Spleen (tissue), 7 donors: ENCODE data around the gene VSTM1.
"Not testable (repeated sequence)": the region's sequence is repeated elsewhere in the genome, so short reads cannot be mapped to it uniquely, and the experiment has no call there.

Source experiments
- CTCF ChIP-seq, 11 experiments: fragments of 200-600 bp in 7 of 11; fragments of 450-650 bp in 4 of 11; sonication (generic) in 4 of 11; IDR thresholded peaks in 8 of 11; conservative IDR thresholded peaks in 3 of 11; 1 replicate in 7 of 11; 2 replicates in 4 of 11; pipeline versions ENCODE4 v1.4.0 to v1.8.0; 2016 to 2021; ENCODE audit warnings: antibody characterized with exemption in 11 of 11, inconsistent platforms in 4 of 11, mild to moderate bottlenecking in 1 of 11
- POLR2A ChIP-seq, 3 donors: fragments of 450-650 bp; IDR thresholded peaks; one replicate each; pipeline ENCODE4 v1.5.1; 2017; ENCODE audit warnings: antibody characterized with exemption in 3 of 3, mild to moderate bottlenecking in 1 of 3
- donor health status: DM: no; HTN: no; CAD: no; lungs with moderate emphysema.
- donor health status: DM: no; HTN: no; CAD: no.
- donor health status: DM: no; HTN: no; CAD: no.

- not testable (repeated sequence) for TF ChIP-seq POLR2A (IDR thresholded peaks at IDR 0.05); CTCF (IDR thresholded peaks at IDR 0.05 in 8 of 11, conservative IDR thresholded peaks at IDR 0.05 in 3 of 11)
Measured at GRCh38 chr19:54036542-54036941, 27.2 kb downstream of the VSTM1 start.
